ENCODE results near the gene ZNF84.

DNA sequence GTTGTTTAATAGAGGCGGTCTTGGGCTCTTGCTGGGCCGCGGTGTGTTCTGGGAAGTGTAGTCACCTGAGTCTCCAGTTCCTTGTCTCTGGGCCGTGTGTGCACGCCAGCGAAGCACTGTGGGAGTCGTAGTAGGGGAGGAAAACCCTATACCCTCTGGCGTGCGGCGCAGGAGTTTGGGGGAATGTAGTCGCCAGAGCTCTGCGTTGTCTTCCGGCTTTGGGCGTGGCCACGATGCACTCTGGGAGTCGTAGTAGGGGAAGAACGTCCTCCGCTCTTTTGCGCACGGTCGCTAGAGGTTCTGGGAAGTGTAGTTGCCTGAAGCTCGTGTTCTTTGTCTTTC, 42.7 kb downstream of the ZNF84 start:
- TF ChIP-seq, protein P1, sequence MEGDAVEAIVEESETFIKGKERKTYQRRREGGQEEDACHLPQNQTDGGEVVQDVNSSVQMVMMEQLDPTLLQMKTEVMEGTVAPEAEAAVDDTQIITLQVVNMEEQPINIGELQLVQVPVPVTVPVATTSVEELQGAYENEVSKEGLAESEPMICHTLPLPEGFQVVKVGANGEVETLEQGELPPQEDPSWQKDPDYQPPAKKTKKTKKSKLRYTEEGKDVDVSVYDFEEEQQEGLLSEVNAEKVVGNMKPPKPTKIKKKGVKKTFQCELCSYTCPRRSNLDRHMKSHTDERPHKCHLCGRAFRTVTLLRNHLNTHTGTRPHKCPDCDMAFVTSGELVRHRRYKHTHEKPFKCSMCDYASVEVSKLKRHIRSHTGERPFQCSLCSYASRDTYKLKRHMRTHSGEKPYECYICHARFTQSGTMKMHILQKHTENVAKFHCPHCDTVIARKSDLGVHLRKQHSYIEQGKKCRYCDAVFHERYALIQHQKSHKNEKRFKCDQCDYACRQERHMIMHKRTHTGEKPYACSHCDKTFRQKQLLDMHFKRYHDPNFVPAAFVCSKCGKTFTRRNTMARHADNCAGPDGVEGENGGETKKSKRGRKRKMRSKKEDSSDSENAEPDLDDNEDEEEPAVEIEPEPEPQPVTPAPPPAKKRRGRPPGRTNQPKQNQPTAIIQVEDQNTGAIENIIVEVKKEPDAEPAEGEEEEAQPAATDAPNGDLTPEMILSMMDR (conservative IDR thresholded peaks at IDR 0.05): no peak
- no peak for TF ChIP-seq EZH2 (IDR thresholded peaks at IDR 0.05; ENCODE audit: low read depth)

Data from PC-9 (cell line).